ENCODE results near the gene RAB22A. TPM values are rescaled to one million over a fixed set of nuclear protein-coding genes. Genes with fewer than 3 reads are reported as not detected.

RAB22A gene
- total RNA-seq, 1 donor from 2014 or later, result 8.0 TPM

GRCh38 chr20:58300321-58300720 is 9.2 kb upstream of the RAB22A start:
- ATAC-seq (no peak), DNase-seq (ENCODE audit: low spot score) (no peak)

- ATAC-seq (no peak), DNase-seq (ENCODE audit: low spot score) (no peak)
These were observed 6.0 kb upstream of the RAB22A start for GRCh38 chr20:58303547-58303946.

GRCh38 chr20:58305061-58305460 is 4.5 kb upstream of the RAB22A start:
- DNase-seq (ENCODE audit: low spot score) (no peak), ATAC-seq (no peak)

- ATAC-seq (no peak), DNase-seq (ENCODE audit: low spot score) (no peak)
These were observed 2.9 kb upstream of the RAB22A start for GRCh38 chr20:58306421-58307261.

GRCh38 chr20:58307270-58307669 is 2.2 kb upstream of the RAB22A start:
- DNase-seq (ENCODE audit: low spot score) (no peak), ATAC-seq (no peak)

- no peak for DNase-seq (ENCODE audit: low spot score)
- no peak for ATAC-seq
These were observed 1.2 kb upstream of the RAB22A start for GRCh38 chr20:58308290-58308679.

- ATAC-seq (peak; percentile 6), DNase-seq (ENCODE audit: low spot score) (peak; percentile 73)
These were observed 611 bp upstream of the RAB22A start for GRCh38 chr20:58308680-58309527.

GRCh38 chr20:58310291-58310782 is 822 bp downstream of the RAB22A start:
- no peak for ATAC-seq
- no peak for DNase-seq (ENCODE audit: low spot score)

GRCh38 chr20:58312836-58313235 is 3.3 kb downstream of the RAB22A start:
- ATAC-seq (no peak), DNase-seq (ENCODE audit: low spot score) (no peak)

GRCh38 chr20:58313396-58313795 is 3.9 kb downstream of the RAB22A start:
- DNase-seq (ENCODE audit: low spot score) (no peak), ATAC-seq (no peak)

- DNase-seq (ENCODE audit: low spot score) (no peak), ATAC-seq (no peak)
These were observed 11.7 kb downstream of the RAB22A start for GRCh38 chr20:58321205-58321604.

GRCh38 chr20:58322083-58322482 is 12.6 kb downstream of the RAB22A start:
- DNase-seq (ENCODE audit: low spot score) (no peak), ATAC-seq (no peak)

- DNase-seq (ENCODE audit: low spot score) (no peak), ATAC-seq (no peak)
These were observed 16.4 kb downstream of the RAB22A start for GRCh38 chr20:58325912-58326311.

- peak; percentile 55 for DNase-seq (ENCODE audit: low spot score)
- peak; percentile 90 for ATAC-seq
These were observed 17.7 kb downstream of the RAB22A start for GRCh38 chr20:58327211-58327610.

GRCh38 chr20:58328836-58329235 is 19.3 kb downstream of the RAB22A start:
- DNase-seq (ENCODE audit: low spot score), result no peak

GRCh38 chr20:58329711-58330110 is 20.2 kb downstream of the RAB22A start:
- ATAC-seq, result no peak
- DNase-seq (ENCODE audit: low spot score), result no peak

More at GRCh38 chr20:58328836-58329235, 19.3 kb downstream of the RAB22A start:
- ATAC-seq, result no peak

- DNase-seq (ENCODE audit: low spot score) (no peak), ATAC-seq (no peak)
These were observed 20.7 kb downstream of the RAB22A start for GRCh38 chr20:58330249-58330648.

GRCh38 chr20:58330687-58331086 is 21.2 kb downstream of the RAB22A start:
- no peak for ATAC-seq
- DNase-seq (ENCODE audit: low spot score), result no peak

GRCh38 chr20:58331961-58332551 is 22.5 kb downstream of the RAB22A start:
- no peak for DNase-seq (ENCODE audit: low spot score)
- no peak for ATAC-seq

GRCh38 chr20:58339741-58340140 is 30.2 kb downstream of the RAB22A start:
- no peak for ATAC-seq

GRCh38 chr20:58340151-58340550 is 30.6 kb downstream of the RAB22A start:
- DNase-seq (ENCODE audit: low spot score), result no peak
- no peak for ATAC-seq

More at GRCh38 chr20:58339741-58340140, 30.2 kb downstream of the RAB22A start:
- DNase-seq (ENCODE audit: low spot score), result no peak
